NB4 (cell line): Measurements from ENCODE around the gene ITPR3.

Experiments
- MAX ChIP-seq: IDR thresholded peaks from 2 replicates; pipeline ENCODE4 v1.6.1; 2011; ENCODE audit warnings: low read depth, low read length
- POLR2A ChIP-seq: IDR thresholded peaks from 2 replicates; pipeline ENCODE4 v1.6.1; 2011; ENCODE audit warnings: mild to moderate bottlenecking; ENCODE audit not compliant: insufficient read length; ENCODE audit errors: extremely low read depth
- TF ChIP-seq, protein P1 (sequence below): IDR thresholded peaks from one replicate; pipeline ENCODE4 v1.5.1; 2012; ENCODE audit warnings: low read depth, low read length

DNA sequence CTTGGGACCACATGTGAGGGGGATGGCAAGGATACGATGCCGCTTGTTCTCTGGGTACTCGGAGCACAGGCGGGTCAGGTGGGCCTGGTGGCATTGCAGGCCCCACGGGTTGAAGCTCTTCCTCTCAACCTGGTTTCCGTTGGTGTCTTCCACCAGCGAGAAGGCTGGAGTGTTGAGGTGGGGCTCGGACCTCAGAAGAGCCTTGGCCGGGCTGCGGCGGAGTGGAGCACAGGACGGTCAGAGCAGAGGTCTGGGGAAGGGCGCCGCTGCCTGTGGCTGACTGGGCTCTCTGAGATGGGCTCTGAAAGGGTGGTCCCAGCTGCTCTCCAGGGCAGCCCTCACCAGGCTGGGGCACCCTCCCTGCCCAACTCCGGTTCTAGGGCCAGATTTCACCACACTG lies 105.6 kb downstream of the ITPR3 start:
- TF ChIP-seq, protein P1, sequence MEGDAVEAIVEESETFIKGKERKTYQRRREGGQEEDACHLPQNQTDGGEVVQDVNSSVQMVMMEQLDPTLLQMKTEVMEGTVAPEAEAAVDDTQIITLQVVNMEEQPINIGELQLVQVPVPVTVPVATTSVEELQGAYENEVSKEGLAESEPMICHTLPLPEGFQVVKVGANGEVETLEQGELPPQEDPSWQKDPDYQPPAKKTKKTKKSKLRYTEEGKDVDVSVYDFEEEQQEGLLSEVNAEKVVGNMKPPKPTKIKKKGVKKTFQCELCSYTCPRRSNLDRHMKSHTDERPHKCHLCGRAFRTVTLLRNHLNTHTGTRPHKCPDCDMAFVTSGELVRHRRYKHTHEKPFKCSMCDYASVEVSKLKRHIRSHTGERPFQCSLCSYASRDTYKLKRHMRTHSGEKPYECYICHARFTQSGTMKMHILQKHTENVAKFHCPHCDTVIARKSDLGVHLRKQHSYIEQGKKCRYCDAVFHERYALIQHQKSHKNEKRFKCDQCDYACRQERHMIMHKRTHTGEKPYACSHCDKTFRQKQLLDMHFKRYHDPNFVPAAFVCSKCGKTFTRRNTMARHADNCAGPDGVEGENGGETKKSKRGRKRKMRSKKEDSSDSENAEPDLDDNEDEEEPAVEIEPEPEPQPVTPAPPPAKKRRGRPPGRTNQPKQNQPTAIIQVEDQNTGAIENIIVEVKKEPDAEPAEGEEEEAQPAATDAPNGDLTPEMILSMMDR, result no peak
- no peak for TF ChIP-seq MAX
- TF ChIP-seq POLR2A, result no peak
